IMR-90 (cell line): ENCODE data around the gene EXOSC9.

Source experiments
- MAZ ChIP-seq: IDR thresholded peaks from 2 replicates; pipeline ENCODE4 v1.6.1; 2012; ENCODE audit warnings: low read depth, mild to moderate bottlenecking, low read length, improper control_type of control experiment, moderate library complexity, borderline replicate concordance
- MXI1 ChIP-seq: IDR thresholded peaks from 2 replicates; pipeline ENCODE4 v1.6.1; 2012; ENCODE audit warnings: low read depth, mild to moderate bottlenecking, low read length, moderate library complexity, borderline replicate concordance
- TF ChIP-seq, protein P1 (sequence below): conservative IDR thresholded peaks from 2 replicates; pipeline ENCODE4 v1.5.1; 2012; ENCODE audit warnings: mild to moderate bottlenecking, low read depth, low read length, improper control_type of control experiment

DNA sequence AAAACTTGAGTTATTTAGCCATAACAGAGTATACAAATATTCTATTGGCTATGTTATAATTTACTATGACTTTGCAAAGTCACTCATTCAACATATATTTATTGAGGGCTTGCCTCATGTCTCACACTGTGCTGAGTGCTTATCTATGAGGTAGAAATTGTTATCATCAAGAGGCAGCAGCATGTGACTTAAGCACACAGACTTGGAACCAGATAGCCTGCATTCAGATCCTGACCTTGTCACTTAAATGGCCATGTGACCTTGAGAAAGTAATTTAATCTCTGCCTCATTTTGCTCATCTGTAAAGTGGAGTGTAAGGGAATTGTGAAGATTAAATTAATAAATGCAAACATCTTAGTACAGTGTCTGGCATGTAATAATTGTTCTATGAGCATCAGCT is 10.1 kb upstream of the EXOSC9 start:
- TF ChIP-seq, protein P1, sequence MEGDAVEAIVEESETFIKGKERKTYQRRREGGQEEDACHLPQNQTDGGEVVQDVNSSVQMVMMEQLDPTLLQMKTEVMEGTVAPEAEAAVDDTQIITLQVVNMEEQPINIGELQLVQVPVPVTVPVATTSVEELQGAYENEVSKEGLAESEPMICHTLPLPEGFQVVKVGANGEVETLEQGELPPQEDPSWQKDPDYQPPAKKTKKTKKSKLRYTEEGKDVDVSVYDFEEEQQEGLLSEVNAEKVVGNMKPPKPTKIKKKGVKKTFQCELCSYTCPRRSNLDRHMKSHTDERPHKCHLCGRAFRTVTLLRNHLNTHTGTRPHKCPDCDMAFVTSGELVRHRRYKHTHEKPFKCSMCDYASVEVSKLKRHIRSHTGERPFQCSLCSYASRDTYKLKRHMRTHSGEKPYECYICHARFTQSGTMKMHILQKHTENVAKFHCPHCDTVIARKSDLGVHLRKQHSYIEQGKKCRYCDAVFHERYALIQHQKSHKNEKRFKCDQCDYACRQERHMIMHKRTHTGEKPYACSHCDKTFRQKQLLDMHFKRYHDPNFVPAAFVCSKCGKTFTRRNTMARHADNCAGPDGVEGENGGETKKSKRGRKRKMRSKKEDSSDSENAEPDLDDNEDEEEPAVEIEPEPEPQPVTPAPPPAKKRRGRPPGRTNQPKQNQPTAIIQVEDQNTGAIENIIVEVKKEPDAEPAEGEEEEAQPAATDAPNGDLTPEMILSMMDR, result no peak
- TF ChIP-seq MXI1, result no peak
- no peak for TF ChIP-seq MAZ
